Nephron (organoid): ENCODE data around the gene RHOBTB3.
A peak's percentile ranks its signal among the peaks of the same experiment; 100 is the strongest.
"Not testable (repeated sequence)": the region's sequence is repeated elsewhere in the genome, so short reads cannot be mapped to it uniquely, and the experiment has no call there.

Source experiments
- H3K27ac Mint-ChIP-seq, 3 experiments: 2 replicates each; pipeline ENCODE4 v1.8.0; 2020; ENCODE audit warnings: mixed read lengths in 3 of 3, mild to moderate bottlenecking in 2 of 3, moderate library complexity in 1 of 3
- H3K27me3 Mint-ChIP-seq: 2 replicates; pipeline ENCODE4 v1.8.0; 2021; ENCODE audit warnings: low read depth, mild to moderate bottlenecking, moderate library complexity, mixed read lengths
- H3K36me3 Mint-ChIP-seq: 2 replicates; pipeline ENCODE4 v1.8.0; 2020; ENCODE audit warnings: low read depth, mixed read lengths
- H3K4me1 Mint-ChIP-seq: 2 replicates; pipeline ENCODE4 v1.8.0; 2020; ENCODE audit warnings: mixed read lengths
- H3K4me3 Mint-ChIP-seq, 3 experiments: 2 replicates each; pipeline ENCODE4 v1.8.0; 2020; ENCODE audit warnings: mild to moderate bottlenecking in 3 of 3, mixed read lengths in 3 of 3, moderate library complexity in 2 of 3
- H3K9me3 Mint-ChIP-seq: 2 replicates; pipeline ENCODE4 v1.8.0; 2020; ENCODE audit warnings: mixed read lengths
- TF ChIP-seq, protein P1 (sequence below), 3 experiments: fragments of 200-600 bp; sonication (generic); IDR thresholded peaks; one replicate each; pipeline ENCODE4 v1.5.0; 2021; ENCODE audit warnings: antibody characterized with exemption in 3 of 3; ENCODE audit not compliant: unreplicated experiment in 3 of 3

The RHOBTB3 gene

DNA sequence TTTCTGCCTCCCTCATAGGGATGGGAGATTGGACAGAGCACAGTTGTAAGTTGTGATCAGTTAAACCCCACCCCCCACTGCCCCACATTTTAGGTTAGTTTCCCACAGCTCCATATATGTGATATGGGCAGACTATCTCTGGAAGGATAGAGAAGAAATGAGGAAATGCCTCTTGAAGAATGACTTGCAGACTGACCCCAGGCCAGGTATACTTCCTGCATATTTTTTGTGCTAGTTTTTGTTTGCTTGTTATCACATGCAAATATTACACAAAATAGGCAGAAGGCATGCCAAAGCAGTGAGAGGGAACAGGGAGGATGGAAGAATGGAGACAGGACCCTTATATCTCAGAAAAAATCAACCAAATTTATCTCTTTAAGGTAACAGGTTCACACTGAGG is 101.5 kb downstream of the RHOBTB3 start:
- no peak overlapping the region for H3K27ac Mint-ChIP-seq
- H3K36me3 Mint-ChIP-seq: no peaks in the 10 kb centered on the region
- peaks cover 25% of the 10 kb centered on the region for H3K4me1 Mint-ChIP-seq
- no peaks in the 10 kb centered on the region for H3K9me3 Mint-ChIP-seq
- TF ChIP-seq, protein P1, sequence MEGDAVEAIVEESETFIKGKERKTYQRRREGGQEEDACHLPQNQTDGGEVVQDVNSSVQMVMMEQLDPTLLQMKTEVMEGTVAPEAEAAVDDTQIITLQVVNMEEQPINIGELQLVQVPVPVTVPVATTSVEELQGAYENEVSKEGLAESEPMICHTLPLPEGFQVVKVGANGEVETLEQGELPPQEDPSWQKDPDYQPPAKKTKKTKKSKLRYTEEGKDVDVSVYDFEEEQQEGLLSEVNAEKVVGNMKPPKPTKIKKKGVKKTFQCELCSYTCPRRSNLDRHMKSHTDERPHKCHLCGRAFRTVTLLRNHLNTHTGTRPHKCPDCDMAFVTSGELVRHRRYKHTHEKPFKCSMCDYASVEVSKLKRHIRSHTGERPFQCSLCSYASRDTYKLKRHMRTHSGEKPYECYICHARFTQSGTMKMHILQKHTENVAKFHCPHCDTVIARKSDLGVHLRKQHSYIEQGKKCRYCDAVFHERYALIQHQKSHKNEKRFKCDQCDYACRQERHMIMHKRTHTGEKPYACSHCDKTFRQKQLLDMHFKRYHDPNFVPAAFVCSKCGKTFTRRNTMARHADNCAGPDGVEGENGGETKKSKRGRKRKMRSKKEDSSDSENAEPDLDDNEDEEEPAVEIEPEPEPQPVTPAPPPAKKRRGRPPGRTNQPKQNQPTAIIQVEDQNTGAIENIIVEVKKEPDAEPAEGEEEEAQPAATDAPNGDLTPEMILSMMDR (IDR thresholded peaks at IDR 0.05; ENCODE audit: unreplicated experiment in 3 of 3): no peak
- H3K4me3 Mint-ChIP-seq: peak overlapping the region in 2 of 3 experiments; percentile 50 to 57
- peaks cover 3% of the 10 kb centered on the region for H3K27me3 Mint-ChIP-seq

DNA sequence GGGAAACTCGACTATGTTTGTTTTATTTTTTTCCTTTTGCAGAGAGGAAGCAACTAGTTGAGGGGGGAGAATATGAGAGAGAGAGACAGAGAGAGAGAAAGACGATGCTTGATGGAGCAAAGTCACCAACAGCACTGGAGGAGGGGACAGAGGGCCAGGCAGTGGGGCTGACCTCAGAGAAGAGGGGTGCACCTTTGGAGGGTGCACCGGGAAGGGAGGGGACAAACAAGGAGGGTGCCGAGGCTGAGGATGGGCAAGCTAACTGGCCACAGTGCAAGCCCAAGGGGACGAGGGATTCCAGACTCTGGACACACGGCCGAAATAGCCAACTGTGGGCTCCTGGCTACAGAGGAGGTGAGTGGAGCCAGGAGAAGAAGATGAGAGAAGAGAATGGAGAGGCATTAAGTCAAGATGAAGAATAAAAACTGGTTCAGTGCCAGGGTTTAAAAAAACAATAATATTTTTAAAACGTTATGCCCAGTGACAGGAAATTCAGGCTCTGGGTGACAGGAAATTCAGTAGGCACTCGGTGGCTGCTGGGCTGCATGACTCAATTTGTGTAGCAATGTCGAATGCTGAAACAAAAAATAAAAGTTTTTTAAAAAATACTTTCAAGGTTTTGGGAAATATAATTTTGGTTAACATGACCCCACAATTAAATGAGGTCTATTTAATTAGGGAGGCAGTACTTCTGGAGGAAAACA is 104.7 kb downstream of the RHOBTB3 start:
- H3K36me3 Mint-ChIP-seq: no peaks in the 10 kb centered on the region
- peaks cover under 1% of the 10 kb centered on the region for H3K27me3 Mint-ChIP-seq
- H3K4me1 Mint-ChIP-seq: peaks cover 25% of the 10 kb centered on the region
- no peaks in the 10 kb centered on the region for H3K9me3 Mint-ChIP-seq
- peak overlapping the region in 1 of 3 experiments; percentile 0 for H3K27ac Mint-ChIP-seq
- peak overlapping the region; percentile 6 to 30 (median 27) for H3K4me3 Mint-ChIP-seq
- TF ChIP-seq, protein P1 (IDR thresholded peaks at IDR 0.05; ENCODE audit: unreplicated experiment in 3 of 3): no peak

DNA sequence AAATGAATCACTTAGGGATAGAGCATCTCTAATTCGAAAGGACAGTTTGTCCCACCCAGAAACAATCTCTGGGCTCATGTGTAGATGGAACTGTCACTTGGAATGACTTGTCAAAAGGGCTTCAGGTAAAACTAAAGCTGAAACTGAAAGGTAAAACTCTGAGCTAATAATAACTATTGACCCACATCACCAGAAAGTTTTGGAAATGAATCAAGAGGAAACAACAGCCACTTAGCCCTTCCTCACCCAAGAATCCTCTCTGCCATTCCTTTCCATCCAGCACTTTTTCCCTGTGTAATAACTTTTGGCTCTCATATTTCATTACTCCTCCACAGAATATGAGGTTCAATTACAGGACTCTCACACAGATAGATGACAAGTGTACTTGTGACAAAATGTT is 105.4 kb downstream of the RHOBTB3 start:
- TF ChIP-seq, protein P1 (IDR thresholded peaks at IDR 0.05; ENCODE audit: unreplicated experiment in 3 of 3): no peak
- no peak overlapping the region for H3K27ac Mint-ChIP-seq
- no peaks in the 10 kb centered on the region for H3K36me3 Mint-ChIP-seq
- peaks cover 25% of the 10 kb centered on the region for H3K4me1 Mint-ChIP-seq
- peaks cover 4% of the 10 kb centered on the region for H3K27me3 Mint-ChIP-seq
- H3K4me3 Mint-ChIP-seq: peak overlapping the region in 2 of 3 experiments; percentile 54 to 66
- no peaks in the 10 kb centered on the region for H3K9me3 Mint-ChIP-seq

DNA sequence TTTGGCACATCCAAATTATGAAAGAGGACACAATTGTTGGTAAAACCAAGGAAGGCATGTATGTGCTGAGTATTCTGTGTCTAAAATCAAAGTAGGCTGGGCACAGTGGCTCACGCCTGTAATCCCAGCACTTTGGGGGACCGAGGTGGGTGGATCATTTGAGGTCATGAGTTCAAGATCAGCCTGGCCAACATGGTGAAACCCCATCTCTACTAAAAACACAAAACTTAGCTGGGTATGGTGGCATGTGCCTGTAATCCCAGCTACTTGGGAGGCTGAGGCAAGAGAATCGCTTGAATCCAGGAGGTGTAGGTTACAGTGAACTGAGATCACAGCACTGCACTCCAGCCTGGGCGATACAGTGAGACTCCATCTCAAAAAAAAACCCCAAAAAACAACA is 105.8 kb downstream of the RHOBTB3 start:
- H3K27ac Mint-ChIP-seq, H3K9me3 Mint-ChIP-seq, H3K36me3 Mint-ChIP-seq, H3K27me3 Mint-ChIP-seq: not testable (repeated sequence)
- H3K4me1 Mint-ChIP-seq: peaks cover 25% of the 10 kb centered on the region
- peak overlapping the region in 2 of 3 experiments; percentile 54 to 66 for H3K4me3 Mint-ChIP-seq

DNA sequence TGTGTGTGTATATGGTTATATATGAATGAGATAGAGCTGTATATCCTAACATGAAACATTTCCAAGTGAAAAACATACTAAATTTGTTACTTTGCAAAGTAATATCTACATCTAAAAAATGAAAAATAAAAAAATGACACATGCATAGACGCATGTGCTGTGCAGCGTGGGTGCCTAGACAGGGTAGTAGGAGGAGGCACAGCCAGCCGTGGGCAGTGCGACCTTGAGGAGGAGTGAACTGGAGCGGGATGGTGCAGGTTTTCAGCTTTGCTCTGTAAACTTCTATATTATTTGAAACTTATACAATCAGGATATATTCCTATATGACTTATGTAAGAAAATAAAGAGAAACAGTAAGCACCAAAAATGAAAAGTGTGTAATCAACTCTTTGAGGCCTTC is 106.4 kb downstream of the RHOBTB3 start:
- H3K4me1 Mint-ChIP-seq: peaks cover 25% of the 10 kb centered on the region
- no peak overlapping the region for H3K4me3 Mint-ChIP-seq
- H3K27me3 Mint-ChIP-seq: peaks cover 4% of the 10 kb centered on the region
- no peaks in the 10 kb centered on the region for H3K36me3 Mint-ChIP-seq
- no peak overlapping the region for H3K27ac Mint-ChIP-seq
- H3K9me3 Mint-ChIP-seq: no peaks in the 10 kb centered on the region
- TF ChIP-seq, protein P1 (IDR thresholded peaks at IDR 0.05; ENCODE audit: unreplicated experiment in 3 of 3): no peak

DNA sequence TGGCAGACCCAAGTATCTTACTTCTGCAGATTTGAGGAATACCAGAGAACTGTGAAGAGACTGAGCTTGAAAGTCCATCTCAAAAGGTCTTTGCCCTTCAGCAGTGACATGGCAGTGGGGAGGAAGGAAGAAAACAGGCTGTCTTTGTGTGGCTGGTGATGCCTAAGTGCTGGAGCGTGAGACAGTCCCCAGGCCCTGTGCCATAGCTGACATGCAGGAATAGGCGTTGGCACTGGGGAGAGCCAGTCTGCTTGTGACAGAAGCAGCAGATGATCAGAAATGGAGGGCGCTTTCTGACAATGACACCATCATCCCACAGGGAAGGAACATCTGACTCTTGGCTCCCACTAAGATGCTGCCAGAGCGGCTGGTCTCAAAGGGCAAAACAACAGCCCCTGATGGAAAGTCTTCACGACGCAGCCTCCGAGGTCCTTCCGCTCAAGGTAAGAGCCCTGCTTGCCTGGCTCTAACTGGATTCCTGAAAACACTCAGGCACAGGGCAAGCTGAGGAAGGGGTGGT is 106.9 kb downstream of the RHOBTB3 start:
- no peak overlapping the region for H3K4me3 Mint-ChIP-seq
- H3K27me3 Mint-ChIP-seq: peaks cover 4% of the 10 kb centered on the region
- TF ChIP-seq, protein P1 (IDR thresholded peaks at IDR 0.05; ENCODE audit: unreplicated experiment in 3 of 3): no peak
- H3K27ac Mint-ChIP-seq: no peak overlapping the region
- no peaks in the 10 kb centered on the region for H3K9me3 Mint-ChIP-seq
- H3K36me3 Mint-ChIP-seq: no peaks in the 10 kb centered on the region
- H3K4me1 Mint-ChIP-seq: peaks cover 25% of the 10 kb centered on the region
